GM21360 (cell line): ENCODE measurements around the gene ZBTB20.
"Not testable (repeated sequence)": the region's sequence is repeated elsewhere in the genome, so short reads cannot be mapped to it uniquely, and the experiment has no call there.

ENCODE experiments used
- ATAC-seq: cut with Tn5 transposase; IDR thresholded peaks from one replicate; pipeline ENCODE4 v1.9.1; 2021; ENCODE audit warnings: mild to moderate bottlenecking, moderate library complexity; ENCODE audit not compliant: unreplicated experiment

ZBTB20 gene

DNA sequence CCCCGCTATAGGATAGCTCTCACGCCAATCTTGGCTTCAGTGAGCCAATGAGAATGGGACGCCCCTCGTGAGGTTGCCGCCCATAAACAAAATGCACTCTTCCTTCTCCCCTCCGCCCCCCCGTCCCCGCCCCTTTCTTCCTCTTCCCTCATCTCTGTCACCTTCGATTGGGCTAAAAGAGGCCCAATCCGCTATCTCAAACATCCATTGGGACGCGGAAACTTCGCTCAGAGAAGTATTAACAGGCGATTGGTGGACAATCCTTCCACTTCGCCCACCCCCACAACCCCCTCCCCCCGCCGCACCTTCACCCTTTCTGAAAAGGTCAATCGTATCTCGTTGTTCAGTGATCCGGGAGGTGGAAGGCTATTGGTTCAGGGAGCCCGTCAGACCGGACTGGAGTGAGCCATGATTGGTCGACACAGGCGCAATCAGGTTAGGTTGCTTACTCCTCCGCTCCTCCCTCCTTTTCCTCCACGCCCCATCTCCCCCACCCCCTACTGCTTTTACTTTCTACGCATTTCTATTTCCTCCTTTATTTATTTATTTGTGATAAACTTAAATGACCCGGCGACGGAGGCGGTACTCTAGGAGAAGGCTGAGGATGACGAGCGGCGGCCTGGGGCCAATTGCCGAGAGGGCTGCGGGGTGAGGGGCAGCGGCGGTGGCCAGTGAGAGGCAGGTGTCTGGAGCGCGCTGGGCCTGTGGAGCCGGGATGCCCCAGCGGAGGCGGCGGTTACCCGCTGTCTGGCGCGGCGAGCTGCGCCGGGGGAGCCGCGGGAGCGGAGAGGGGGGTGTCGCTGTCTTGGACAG is 447 bp upstream of the ZBTB20 start:
- peak; percentile 74 for ATAC-seq

DNA sequence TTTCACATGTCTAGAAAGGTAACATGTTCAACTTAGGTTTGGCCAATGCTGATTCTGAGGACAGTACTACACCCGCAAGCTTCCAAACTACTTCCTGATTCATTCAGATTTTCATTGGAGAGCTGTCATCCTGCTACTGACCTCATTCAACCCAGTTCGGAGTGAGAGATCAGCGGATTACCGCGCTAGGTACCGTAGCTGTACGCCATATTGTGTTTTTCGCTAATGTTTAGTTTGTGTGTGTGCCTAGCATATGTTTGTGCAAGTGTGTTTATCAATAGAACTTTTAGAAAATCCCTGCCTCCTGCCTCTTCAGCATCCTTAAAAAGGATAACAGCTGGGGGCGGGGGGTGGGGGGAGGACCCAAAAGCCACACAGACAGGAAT is 1.1 kb downstream of the ZBTB20 start:
- ATAC-seq = no peak

- peak; percentile 64 for ATAC-seq
Observed at GRCh38 chr3:115141033-115141757, 5.9 kb downstream of the ZBTB20 start.

DNA sequence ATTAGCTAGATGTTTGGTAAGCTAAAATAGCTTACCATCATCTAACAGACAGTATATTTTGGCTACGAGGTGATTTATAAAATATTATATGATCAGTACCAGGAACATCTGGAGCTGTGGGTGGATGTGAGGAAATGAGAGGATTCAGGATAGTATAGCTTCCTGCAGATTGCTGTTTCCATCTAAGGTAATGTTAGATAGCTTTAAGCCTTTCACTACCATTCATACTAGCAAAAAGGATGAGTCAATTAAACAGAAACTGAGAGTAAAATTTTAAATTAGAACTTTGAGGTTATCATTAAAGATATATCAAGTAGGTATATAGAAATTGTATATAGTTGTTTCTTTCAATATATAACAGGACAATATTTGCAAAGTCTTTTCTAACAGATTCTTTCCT is 8.0 kb downstream of the ZBTB20 start:
- no peak for ATAC-seq

GRCh38 chr3:115134648-115135347 is 12.3 kb downstream of the ZBTB20 start:
- no peak for ATAC-seq

GRCh38 chr3:115127208-115127607 is 19.9 kb downstream of the ZBTB20 start:
- no peak for ATAC-seq

GRCh38 chr3:115120597-115120996 is 26.5 kb downstream of the ZBTB20 start:
- no peak for ATAC-seq

DNA sequence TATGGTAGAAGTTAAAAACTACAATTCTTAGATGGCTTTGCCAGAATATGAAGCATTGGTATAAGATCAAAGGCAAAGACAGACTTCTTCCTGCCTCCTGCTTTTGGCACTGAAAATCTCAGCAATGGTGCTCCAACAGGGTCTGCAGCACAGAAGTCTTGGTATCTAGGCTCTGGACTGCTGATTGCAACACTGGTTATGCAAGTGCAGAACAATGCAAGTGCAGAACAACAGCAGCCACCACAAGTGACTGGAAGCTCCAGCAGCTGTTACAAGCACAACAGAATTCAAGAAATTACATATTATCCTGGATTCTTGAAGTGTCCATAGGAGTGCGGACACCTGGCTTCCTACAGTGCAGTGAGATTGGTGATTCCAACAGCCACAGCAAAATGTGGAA is 33.7 kb downstream of the ZBTB20 start:
- ATAC-seq = no peak

GRCh38 chr3:115111632-115112031 is 35.5 kb downstream of the ZBTB20 start:
- ATAC-seq = no peak

DNA sequence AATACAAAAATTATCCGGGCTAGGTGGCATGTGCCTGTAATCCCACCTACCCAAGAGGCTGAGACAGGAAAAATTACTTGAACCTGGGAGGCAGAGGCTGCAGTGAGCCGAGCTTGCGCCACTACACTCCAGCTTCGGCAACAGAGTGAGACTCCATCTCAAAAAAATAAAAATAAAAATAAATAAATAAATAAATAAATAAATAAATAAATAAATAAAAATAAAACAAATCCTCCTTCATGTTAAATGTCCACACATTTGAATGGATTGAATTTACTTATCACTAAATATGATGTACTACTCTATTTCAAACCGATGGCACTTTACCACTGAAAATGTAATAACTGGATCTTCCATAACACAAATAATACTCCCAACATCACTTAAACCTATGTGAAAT is 36.3 kb downstream of the ZBTB20 start:
- ATAC-seq = no peak

DNA sequence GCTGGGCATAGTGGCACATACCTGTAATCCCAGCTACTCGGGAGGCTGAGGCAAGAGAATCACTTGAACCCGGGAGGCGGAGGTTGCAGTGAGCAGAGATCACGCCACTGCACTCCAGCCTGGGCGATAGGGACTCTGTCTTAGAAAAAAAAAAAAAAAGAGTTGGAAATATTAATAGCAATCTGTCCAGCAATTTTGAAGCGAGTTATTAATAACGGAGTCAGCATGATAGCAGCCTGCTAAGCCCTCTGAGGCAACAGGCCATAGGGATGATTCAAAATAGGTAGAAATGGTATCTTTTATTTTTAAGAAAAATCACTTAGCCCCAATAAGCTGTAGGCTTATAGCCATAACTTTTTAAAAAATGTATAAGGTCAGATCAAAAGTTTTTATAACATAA is 37.0 kb downstream of the ZBTB20 start:
- not testable (repeated sequence) for ATAC-seq

GRCh38 chr3:115108614-115109013 is 38.5 kb downstream of the ZBTB20 start:
- no peak for ATAC-seq

GRCh38 chr3:115102046-115102445 is 45.0 kb downstream of the ZBTB20 start:
- ATAC-seq = no peak

GRCh38 chr3:115100806-115101205 is 46.3 kb downstream of the ZBTB20 start:
- ATAC-seq = peak; percentile 16

DNA sequence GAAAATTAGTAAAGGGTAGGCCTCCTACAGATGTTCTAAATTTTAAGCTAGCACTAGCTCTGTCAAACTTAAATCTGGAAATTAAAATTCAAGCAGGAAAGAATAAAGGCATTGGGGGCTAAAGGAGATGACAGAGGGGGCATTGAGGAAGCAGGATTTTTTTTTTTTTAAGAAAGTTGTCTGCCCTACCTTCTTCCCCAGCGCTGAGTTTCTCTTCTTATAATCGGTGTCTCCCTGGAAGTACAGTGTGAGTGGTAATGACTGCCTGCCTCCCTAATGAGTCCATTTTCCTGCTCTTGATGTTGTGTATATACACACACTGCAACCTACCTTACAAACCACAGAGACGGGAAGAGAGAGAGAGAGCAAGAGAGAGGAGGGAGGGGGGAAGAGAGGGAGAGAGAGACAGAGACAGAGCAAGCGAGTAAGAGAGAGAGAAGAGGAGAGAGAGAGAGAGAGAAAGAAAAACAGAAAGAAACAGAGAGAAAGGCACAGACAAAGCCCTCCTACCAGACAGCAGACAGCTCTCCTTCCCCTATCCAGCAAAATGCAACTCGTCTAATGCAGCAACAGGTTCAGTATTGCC is 47.0 kb downstream of the ZBTB20 start:
- ATAC-seq = peak; percentile 73

DNA sequence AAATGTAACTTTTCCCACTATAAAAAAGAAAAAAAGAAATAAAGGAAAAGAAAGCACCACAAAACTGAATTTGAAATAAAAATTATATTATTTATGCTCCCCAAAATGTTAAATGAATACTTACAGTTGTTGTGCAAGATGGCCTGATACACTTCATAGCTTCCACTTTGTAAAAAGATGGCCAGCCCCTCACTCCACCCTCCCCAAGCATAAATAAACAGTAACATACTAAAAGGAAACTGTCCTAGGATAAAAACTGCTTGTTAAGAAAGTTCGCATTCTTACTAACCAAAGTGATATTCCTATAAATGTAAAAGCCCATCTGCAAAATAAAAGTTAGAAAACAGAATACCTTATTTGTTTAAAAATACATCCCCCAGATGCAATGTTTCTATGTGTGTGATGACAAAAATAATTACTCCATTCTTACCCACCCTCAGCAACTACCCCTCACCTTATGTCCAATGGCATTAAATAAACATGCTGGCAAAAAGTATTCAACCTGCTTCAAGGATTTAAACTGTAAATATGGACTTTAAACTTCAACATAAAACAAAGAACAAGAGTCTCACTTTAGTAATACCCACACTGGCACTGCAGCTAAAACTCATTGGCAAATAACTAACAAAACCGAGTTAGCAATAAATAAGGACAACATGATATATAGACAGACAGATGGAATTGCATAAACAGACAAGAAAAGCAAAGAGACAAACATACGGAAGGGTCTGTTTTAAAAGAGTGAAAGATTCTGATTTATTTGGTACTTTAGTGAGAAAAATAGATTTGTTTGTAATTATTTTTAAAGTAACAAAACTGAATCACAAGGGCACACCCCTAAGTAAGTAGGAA is 47.7 kb downstream of the ZBTB20 start:
- no peak for ATAC-seq

- ATAC-seq = no peak
Observed at GRCh38 chr3:115098354-115099073, 48.6 kb downstream of the ZBTB20 start.

GRCh38 chr3:115095236-115095635 is 51.9 kb downstream of the ZBTB20 start:
- no peak for ATAC-seq

DNA sequence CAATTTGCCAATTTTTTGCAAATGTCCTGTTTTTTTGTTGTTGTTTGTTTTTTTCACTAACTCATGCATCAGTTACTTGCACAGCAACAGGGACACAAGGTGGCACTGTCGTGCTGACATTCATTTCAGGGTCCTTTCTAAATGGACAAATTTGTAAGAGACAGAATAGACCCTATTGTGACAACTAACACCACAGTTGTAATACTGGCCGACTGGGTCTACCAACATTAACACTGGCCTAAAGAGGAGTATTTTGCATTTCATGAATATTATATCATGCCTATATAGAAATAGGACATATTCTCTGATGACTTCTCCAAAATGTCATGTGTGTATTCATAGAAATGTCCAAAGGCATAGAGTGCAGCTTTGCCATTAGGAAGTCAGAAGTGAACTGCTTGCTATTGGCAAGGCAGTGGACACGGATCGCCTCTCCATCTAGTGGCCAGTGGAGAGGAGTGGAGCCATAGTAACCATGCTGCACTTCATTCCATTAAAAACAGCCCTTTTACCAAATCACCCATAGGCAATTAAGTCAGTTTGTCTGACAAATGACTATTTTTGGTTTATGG is 54.8 kb downstream of the ZBTB20 start:
- peak; percentile 62 for ATAC-seq
